Measurements from ENCODE around the gene NMNAT2.
A peak's percentile ranks its signal among the peaks of the same experiment; 100 is the strongest.
"Not testable (repeated sequence)": the region's sequence is repeated elsewhere in the genome, so short reads cannot be mapped to it uniquely, and the experiment has no call there.

NMNAT2 gene

GRCh38 chr1:183255073-183255472, 163.1 kb downstream of the NMNAT2 start:
- no peak for DNase-seq

- DNase-seq = no peak
Measured at GRCh38 chr1:183251959-183252450, 166.2 kb downstream of the NMNAT2 start.

GRCh38 chr1:183251101-183251958, 166.8 kb downstream of the NMNAT2 start:
- peak in 1 of 14 donors; percentile 13 for DNase-seq

- DNase-seq = no peak
Measured at GRCh38 chr1:183249941-183250452, 168.2 kb downstream of the NMNAT2 start.

GRCh38 chr1:183248989-183249691, 169.0 kb downstream of the NMNAT2 start:
- no peak for DNase-seq

GRCh38 chr1:183247931-183248330, 170.2 kb downstream of the NMNAT2 start:
- no peak for DNase-seq

- DNase-seq = no peak
Measured at GRCh38 chr1:183247484-183247883, 170.7 kb downstream of the NMNAT2 start.

GRCh38 chr1:183247066-183247465, 171.1 kb downstream of the NMNAT2 start:
- no peak for DNase-seq

GRCh38 chr1:183246436-183246835, 171.7 kb downstream of the NMNAT2 start:
- no peak for DNase-seq

GRCh38 chr1:183245357-183245756, 172.8 kb downstream of the NMNAT2 start:
- no peak for DNase-seq

- DNase-seq = no peak
Measured at GRCh38 chr1:183244466-183244865, 173.7 kb downstream of the NMNAT2 start.

- DNase-seq = no peak
Measured at GRCh38 chr1:183243161-183244050, 174.8 kb downstream of the NMNAT2 start.

GRCh38 chr1:183242556-183242955, 175.6 kb downstream of the NMNAT2 start:
- no peak for DNase-seq

- DNase-seq = no peak
Measured at GRCh38 chr1:183241471-183241870, 176.7 kb downstream of the NMNAT2 start.

- DNase-seq = not testable (repeated sequence)
Measured at GRCh38 chr1:183240853-183241252, 177.3 kb downstream of the NMNAT2 start.

- no peak for DNase-seq
Measured at GRCh38 chr1:183240526-183240825, 177.7 kb downstream of the NMNAT2 start.

- peak in 3 of 14 donors; percentile 20 to 98 (median 39) for DNase-seq
Measured at GRCh38 chr1:183239793-183240525, 178.2 kb downstream of the NMNAT2 start.

GRCh38 chr1:183239220-183239742, 178.9 kb downstream of the NMNAT2 start:
- DNase-seq = no peak

- DNase-seq = no peak
Measured at GRCh38 chr1:183238071-183238470, 180.1 kb downstream of the NMNAT2 start.

- no peak for DNase-seq
Measured at GRCh38 chr1:183237046-183237445, 181.1 kb downstream of the NMNAT2 start.

GRCh38 chr1:183236158-183236725, 181.9 kb downstream of the NMNAT2 start:
- DNase-seq = no peak
